Tongue (tissue), 2 donors: ENCODE measurements around the gene BRICD5. TPM values are rescaled to one million over a fixed set of nuclear protein-coding genes. Genes with fewer than 3 reads are reported as not detected.
A peak's percentile ranks its signal among the peaks of the same experiment; 100 is the strongest.

Experiments used
- DNase-seq: peaks from one replicate; pipeline ENCODE4 v3.0.0-alpha.2; 2015
- total RNA-seq: library from RNA; depleted of rRNA; stranded (reverse); fragments of >200 nt; gene quantifications from one replicate; pipeline ENCODE4 v1.2.3, GENCODE V29; 2014

BRICD5 gene
- total RNA-seq, 1 donor from 2014 or later = 1.9 TPM

GRCh38 chr16:2180962-2181923, 29.4 kb downstream of the BRICD5 start:
- DNase-seq = no peak

DNA sequence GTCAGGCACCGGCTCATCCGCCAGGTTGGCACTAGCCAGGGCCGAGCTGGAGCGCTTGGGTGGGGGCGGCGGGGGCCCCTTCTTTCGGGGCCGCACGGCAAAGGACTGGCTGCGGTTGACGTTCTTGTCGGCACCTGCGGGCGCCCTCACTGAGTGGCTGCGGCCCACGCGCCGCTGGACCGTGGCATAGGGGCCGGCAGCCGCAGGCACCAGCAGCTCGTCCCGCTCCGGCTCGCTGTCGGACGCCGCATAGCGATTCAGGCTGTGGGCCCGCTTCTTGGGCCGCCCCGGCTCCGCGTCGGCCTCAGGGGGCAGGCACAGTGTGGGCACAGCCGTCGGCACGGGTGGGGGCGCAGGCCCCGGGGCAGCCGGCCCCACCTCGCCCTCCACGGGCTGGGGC, 30.2 kb downstream of the BRICD5 start:
- no peak for DNase-seq

GRCh38 chr16:2179576-2179975, 31.1 kb downstream of the BRICD5 start:
- no peak for DNase-seq

- no peak for DNase-seq
Measured at GRCh38 chr16:2179107-2179501, 31.6 kb downstream of the BRICD5 start.

DNA sequence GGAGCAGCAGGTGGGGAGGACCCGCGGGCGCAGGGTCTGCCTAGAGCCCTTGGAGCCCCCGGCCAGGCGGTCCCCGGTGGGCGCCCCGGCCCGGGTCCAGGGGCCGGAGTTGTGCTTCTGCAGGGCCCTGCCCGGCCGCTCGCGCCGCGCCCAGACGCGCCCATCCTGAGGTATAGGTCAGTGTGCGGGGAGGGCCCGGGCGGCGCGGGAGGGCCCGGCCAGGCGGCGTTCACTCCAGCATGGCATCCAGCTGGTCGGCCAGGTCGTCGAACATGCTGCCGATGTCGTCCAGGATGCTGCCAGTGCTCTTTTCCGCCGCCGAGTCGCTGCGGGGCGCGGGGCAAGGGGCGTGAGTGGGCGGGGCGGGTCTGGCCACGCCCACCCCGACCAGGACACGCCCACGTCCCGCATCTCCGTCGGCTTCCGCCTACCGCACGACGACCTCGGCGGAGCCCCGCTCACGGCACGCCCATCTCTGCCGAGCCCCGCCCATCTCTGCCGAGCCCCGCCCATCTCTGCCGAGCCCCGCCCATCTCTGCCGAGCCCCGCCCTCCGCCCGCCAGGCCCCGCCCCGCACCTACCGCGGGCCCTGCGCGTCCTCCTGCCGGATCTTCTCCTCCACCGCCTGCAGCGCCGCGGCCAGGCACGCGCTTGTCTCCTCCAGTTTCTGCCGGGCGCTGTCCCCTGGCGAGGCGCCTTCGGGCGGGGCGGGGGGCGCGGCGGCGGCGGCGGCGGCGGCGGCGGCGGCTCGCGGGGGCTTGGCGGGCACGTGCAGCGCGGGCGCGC, 32.1 kb downstream of the BRICD5 start:
- peak; percentile 57 for DNase-seq

- no peak for DNase-seq
Measured at GRCh38 chr16:2177561-2177960, 33.1 kb downstream of the BRICD5 start.

GRCh38 chr16:2177101-2177500, 33.6 kb downstream of the BRICD5 start:
- no peak for DNase-seq

DNA sequence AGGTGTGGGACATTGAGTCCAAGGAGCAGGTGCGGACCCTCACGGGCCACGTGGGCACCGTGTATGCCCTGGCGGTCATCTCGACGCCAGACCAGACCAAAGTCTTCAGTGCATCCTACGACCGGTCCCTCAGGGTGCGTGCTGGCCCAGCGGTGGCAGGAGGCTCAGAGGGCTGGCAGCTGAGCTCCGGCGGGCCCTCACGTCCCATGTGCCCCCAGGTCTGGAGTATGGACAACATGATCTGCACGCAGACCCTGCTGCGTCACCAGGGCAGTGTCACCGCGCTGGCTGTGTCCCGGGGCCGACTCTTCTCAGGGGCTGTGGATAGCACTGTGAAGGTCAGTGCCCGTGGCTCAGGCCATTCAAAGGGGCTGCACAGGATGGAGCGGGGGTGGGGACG, 34.6 kb downstream of the BRICD5 start:
- no peak for DNase-seq

DNA sequence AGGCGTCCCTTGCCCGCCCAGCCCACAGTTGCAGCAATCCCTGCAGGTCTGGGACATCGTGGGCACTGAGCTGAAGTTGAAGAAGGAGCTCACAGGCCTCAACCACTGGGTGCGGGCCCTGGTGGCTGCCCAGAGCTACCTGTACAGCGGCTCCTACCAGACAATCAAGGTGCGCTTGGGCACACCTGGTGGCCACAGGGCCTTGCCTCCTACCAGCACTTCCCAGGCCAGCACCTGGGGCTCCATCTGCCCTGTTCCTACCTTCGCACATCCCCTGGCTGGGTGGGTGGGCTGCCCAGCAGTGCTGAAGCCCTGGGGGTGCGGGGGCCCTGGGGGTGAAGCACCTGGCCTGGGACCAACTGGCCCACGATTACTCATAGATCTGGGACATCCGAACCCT, 35.2 kb downstream of the BRICD5 start:
- DNase-seq = no peak

DNA sequence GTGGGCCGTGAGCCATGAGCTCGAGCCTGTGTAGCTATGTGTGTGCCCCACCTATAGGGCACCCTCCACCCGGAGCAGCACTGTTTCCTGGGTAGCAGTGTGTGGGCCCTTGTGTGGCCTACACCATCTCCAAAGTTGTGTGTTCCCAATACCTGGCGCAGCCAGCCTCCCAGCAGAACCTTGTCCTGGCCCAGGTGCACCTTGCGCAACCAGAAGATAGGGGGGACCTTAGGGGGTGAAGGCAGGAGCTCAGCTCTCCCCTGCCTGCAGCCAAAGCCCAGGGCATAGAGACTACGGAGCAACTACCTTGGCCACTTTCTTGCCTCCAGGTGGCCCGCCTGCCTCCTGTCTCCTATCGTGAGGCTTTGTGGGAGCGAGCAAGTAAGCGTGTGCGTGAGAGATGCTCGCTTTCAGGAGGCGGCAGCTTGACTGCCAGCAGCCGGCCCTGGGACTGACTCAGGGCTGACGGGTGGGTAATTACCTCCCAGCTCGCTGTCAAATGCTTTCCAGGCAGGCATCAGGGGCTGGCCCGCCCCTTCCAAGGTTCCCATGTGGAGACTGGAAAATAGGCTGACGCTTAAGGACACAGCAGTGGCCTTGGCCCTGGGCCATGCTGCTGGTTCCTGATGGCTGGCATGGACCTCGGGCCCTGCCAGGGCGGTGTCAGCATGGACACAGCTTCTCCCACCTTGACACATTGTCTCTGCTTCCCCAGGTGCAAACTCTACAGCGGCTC, 36.1 kb downstream of the BRICD5 start:
- no peak for DNase-seq

DNA sequence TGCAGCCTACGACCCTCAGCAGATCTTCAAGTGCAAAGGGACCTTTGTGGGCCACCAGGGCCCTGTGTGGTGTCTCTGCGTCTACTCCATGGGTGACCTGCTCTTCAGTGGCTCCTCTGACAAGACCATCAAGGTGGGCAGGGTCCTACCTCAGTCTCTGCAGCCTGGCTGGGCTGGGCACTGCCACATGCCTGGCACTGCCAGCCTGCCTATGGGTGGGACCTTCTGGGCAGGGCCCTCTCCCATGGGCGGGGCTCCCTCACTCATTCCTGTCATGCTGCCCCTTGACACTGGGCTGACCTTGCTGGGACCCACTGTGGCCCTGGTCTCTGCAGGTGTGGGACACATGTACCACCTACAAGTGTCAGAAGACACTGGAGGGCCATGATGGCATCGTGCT, 36.7 kb downstream of the BRICD5 start:
- DNase-seq = no peak

DNA sequence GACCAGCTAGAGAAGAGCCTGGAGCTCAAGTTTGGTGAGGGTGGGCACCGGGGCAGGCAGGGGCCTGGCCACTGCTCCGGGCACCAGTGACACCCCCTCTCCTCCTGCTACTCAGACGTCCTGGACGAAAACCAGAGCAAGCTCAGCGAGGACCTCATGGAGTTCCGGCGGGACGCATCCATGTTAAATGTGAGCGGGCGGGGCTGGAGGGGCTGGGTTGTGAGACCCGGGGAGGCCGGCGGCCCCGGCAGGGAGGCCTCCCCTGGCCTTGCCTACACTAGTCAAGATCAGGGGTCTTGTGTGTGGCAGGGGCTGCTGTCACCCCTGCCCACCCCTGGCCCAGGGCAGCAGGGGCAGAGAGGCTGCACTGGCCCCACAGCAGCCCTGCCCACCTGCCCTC, 37.3 kb downstream of the BRICD5 start:
- DNase-seq = no peak

DNA sequence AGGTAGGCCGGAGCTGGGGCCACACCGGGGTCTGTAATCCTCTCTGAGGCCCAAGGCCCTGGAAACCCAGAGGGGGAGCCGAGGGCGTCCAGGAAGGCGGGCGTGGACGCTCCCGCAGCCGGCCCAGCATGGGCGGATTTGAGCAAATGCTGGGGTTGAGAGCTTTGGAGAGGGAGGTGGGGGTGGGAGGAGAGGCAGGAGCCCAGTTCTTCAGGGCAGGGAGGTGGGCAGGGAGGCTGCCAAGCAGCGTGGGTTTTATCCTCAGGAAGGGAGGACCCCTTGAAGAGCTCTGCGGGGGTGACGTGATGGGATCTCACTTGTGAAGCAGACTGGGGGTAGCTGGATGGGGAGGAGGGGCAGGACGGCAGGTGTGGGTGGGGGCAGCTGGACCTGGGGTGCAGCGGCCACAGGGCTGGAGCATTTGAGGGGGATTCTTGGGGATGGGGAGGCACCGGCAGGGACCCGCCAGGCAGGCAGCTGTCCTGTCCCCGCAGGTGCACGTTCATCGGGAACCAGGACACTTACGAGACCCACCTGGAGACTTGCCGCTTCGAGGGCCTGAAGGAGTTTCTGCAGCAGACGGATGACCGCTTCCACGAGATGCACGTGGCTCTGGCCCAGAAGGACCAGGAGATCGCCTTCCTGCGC, 37.9 kb downstream of the BRICD5 start:
- no peak for DNase-seq

DNA sequence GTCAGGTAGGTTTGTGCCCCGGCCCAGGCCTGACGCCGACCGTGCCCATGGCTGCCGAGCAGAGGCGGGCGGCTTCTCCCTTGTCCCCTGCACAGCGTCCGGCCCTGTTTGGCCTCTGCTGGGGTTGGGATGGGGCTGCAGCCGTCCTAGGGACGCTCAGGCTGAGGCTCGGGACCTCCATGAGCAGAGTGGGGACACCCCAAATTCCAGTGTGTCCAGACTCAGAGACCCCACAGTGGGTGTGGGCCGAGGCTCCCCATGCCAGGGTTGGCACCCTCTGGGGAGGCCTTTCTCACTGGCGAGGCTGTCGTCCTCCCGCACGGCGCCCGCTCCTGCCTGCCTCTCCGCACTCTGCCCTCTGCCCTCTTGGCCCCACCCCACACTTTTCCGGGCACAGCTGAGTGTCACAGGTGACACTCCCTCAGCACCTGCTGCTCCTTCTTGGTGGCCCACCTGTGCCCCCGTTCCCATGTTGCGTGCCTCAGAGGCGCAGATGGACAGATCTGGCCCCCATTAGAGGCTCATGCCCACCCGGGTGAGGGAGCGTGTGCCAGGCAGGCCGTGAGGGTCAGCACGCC, 39.0 kb downstream of the BRICD5 start:
- no peak for DNase-seq

DNA sequence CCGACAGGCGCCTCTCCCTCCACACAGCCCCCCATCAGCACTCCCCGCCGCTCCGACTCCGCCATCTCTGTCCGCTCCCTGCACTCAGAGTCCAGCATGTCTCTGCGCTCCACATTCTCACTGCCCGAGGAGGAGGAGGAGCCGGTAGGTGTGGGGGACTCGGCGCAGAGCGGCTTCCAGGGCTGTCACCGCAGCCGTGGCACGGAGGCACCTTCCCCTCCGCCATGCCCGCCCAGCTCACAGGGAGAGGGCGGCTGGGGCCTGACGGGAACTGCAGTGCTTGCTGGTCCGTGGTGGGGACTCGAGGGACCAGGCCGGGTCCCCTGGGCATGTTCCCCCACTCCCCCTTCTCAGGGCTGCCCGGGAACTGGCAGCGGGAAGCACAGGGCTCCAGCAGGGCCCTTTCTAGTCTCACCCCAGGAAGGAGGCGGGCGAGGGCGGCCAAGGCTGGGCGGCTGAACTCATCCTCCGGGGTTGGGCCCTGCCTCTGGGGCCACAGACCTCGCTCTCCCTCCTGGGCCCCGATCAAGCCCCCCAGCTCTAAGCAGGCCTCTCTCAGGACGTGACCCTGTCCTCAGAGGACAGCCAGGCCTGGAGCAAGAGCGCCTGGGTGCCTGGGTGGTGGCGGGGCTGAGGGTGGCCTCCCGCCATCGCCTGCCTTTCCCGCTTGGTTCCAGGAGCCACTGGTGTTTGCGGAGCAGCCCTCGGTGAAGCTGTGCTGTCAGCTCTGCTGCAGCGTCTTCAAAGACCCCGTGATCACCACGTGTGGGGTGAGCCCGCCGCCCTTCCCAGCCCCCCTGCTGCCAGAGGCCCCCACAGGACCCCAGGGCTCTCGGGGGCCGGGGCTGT, 39.9 kb downstream of the BRICD5 start:
- no peak for DNase-seq

- no peak for DNase-seq
Measured at GRCh38 chr16:2170080-2170479, 40.6 kb downstream of the BRICD5 start.

GRCh38 chr16:2167068-2167638, 43.5 kb downstream of the BRICD5 start:
- no peak for DNase-seq

- DNase-seq = no peak
Measured at GRCh38 chr16:2166263-2167067, 44.2 kb downstream of the BRICD5 start.

DNA sequence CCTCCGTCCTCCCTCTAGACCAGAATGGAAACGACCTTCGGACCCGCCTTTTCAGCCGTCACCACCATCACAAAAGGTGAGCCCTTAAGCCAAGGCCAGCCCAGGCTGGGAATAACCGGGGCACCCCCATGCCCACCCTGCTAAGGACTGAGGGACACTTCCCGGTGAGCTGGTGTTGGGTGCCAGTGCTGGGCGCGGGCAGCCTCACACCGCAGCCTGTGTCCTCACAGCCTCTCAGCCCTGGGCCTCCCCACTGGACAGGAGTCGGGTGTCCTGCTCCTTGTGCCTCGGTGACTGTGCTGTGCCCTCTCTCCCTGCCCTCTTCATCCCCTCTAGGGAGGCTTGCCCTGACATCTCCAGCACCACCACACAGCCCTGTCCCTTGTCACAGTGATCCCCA, 44.8 kb downstream of the BRICD5 start:
- no peak for DNase-seq
